Adrenal gland (tissue), 12 donors: Measurements from ENCODE around the gene SDK2. TPM values are rescaled to one million over a fixed set of nuclear protein-coding genes. Genes with fewer than 3 reads are reported as not detected.

Experiments
- DNase-seq, 7 donors: peaks; one replicate each; pipeline ENCODE4 v3.0.0-alpha.2; 2019 to 2020
- H3K27ac ChIP-seq, 5 donors: fragments of 200-600 bp; sonication (generic) in 4 of 5; 1 replicate in 3 of 5; 2 replicates in 2 of 5; pipeline versions ENCODE4 v1.5.1 to v1.8.0; 2016 to 2020; ENCODE audit warnings: mild to moderate bottlenecking in 1 of 5
- H3K27me3 ChIP-seq: fragments of 200-600 bp; 2 replicates; pipeline ENCODE4 v1.8.0; 2021
- H3K36me3 ChIP-seq, 2 donors: fragments of 200-600 bp; replicated peaks in 1 of 2; 1 replicate in 1 of 2; 2 replicates in 1 of 2; pipeline versions ENCODE4 v1.5.1 to v1.8.0; 2018 to 2022
- H3K4me1 ChIP-seq, 2 donors: fragments of 200-600 bp; replicated peaks in 1 of 2; 1 replicate in 1 of 2; 2 replicates in 1 of 2; pipeline versions ENCODE4 v1.5.1 to v1.8.0; 2018 to 2021
- H3K4me3 ChIP-seq, 4 donors: fragments of 200-600 bp; sonication (generic) in 3 of 4; one replicate each; pipeline ENCODE4 v1.5.1; 2016 to 2018
- H3K9me3 ChIP-seq, 3 donors: fragments of 200-600 bp; sonication (generic) in 1 of 3; replicated peaks in 1 of 3; 1 replicate in 2 of 3; 2 replicates in 1 of 3; pipeline versions ENCODE4 v1.5.1 to v1.8.0; 2016 to 2021
- CTCF ChIP-seq, 6 experiments: fragments of 450-650 bp in 4 of 6; fragments of 200-600 bp in 2 of 6; sonication (generic) in 1 of 6; IDR thresholded peaks; 1 replicate in 5 of 6; 2 replicates in 1 of 6; pipeline versions ENCODE4 v1.5.1 to v1.8.0; 2016 to 2021; ENCODE audit warnings: antibody characterized with exemption in 6 of 6, mild to moderate bottlenecking in 2 of 6, moderate library complexity in 1 of 6
- POLR2A ChIP-seq, 2 donors: fragments of 450-650 bp; IDR thresholded peaks; one replicate each; pipeline ENCODE4 v1.6.1; 2017; ENCODE audit warnings: antibody characterized with exemption in 2 of 2, mild to moderate bottlenecking in 2 of 2, moderate library complexity in 1 of 2
- WGBS, 4 donors: extraction: QIAGEN DNeasy Blood & Tissue Kit in 2 of 4; methylation state at CpG; one replicate each; pipeline versions ENCODE4 v1.1.5 to v1.1.7; 2013 to 2017; 5-methylcytosine and 5-hydroxymethylcytosine counted together
- intact Hi-C, 2 donors: fragments of 100-400 bp; cut with DNase I; formaldehyde crosslinking; loops; one replicate each; pipeline versions ENCODE4 v1.14.1 to v1.15.0; 2022 to 2023
- polyA plus RNA-seq, 3 donors: library from polyadenylated mRNA; stranded (reverse); fragments of 200-250 nt in 2 of 3; fragments of 350-450 nt in 1 of 3; fragmentation: Illumina TruSeq in 1 of 3; extraction: RNeasy Lipid Tissue Mini Kit (QIAGEN cat#74804) in 1 of 3; gene quantifications; one replicate each; pipeline ENCODE4 v1.2.3, GENCODE V29; 2013 to 2014
- total RNA-seq, 9 donors: library from RNA; depleted of rRNA in 4 of 9; stranded (reverse); fragments of >200 nt in 4 of 9; fragments of 120-200 nt in 1 of 9; fragmentation: NEBNext Ultra II Directional in 1 of 9; extraction: Animal tissue kit (Norgen Biotek cat#: 25700) in 1 of 9; gene quantifications; one replicate each; pipeline versions ENCODE4 v1.1.0 to v1.2.4, GENCODE V29; 2013 to 2023
- donor health status: healthy with polysubstance abuse.
- donor health status: Bipolar disorder and iron deficiency.
- donor health status: DM: yes; HTN: yes; CAD: no.
- donor health status: DM: no; HTN: no; CAD: no.
- donor health status: DM: no; HTN: no; CAD: no.
- donor health status: DM: yes; HTN: yes; CAD: no.

Gene SDK2
- total and polyA plus RNA-seq, 12 donors: 0.27 to 2.1 (median 0.84) TPM

- Histone ChIP-seq H3K4me3 (no peak overlapping the region), H3K9me3 (no peaks in the 10 kb centered on the region), H3K27ac (no peak overlapping the region), H3K27me3 (no peaks in the 10 kb centered on the region), H3K36me3 (no peaks in the 10 kb centered on the region), H3K4me1 (no peaks in the 10 kb centered on the region)
- TF ChIP-seq CTCF (IDR thresholded peaks at IDR 0.05): no peak
- no peak for TF ChIP-seq POLR2A (IDR thresholded peaks at IDR 0.05)
- no peak for DNase-seq
- intact Hi-C loops: no loop called here
- 78 to 89% (median 80%) methylated on average over 8 of the region's 8 CpGs for WGBS, 4 donors
Observed at GRCh38 chr17:73379826-73380225, 264.4 kb downstream of the SDK2 start.

GRCh38 chr17:73378974-73379470 is 265.2 kb downstream of the SDK2 start:
- 86 to 94% (median 89%) methylated on average over 20 of the region's 20 CpGs for WGBS, 4 donors
- Histone ChIP-seq H3K4me3 (no peak overlapping the region), H3K9me3 (no peaks in the 10 kb centered on the region), H3K36me3 (no peaks in the 10 kb centered on the region), H3K27ac (no peak overlapping the region), H3K4me1 (no peaks in the 10 kb centered on the region), H3K27me3 (no peaks in the 10 kb centered on the region)
- no peak for DNase-seq
- intact Hi-C loops: no loop called here
- TF ChIP-seq POLR2A (IDR thresholded peaks at IDR 0.05) (no peak), CTCF (IDR thresholded peaks at IDR 0.05) (no peak)

- H3K9me3 ChIP-seq: no peaks in the 10 kb centered on the region
- no peaks in the 10 kb centered on the region for H3K4me1 ChIP-seq
- WGBS, 4 donors: 83 to 93% (median 92%) methylated on average over 3 of the region's 3 CpGs
- no peak for DNase-seq
- H3K4me3 ChIP-seq: no peak overlapping the region
- H3K27ac ChIP-seq: no peak overlapping the region
- no peak for TF ChIP-seq POLR2A (IDR thresholded peaks at IDR 0.05)
- no peak for TF ChIP-seq CTCF (IDR thresholded peaks at IDR 0.05)
- no peaks in the 10 kb centered on the region for H3K36me3 ChIP-seq
- no peaks in the 10 kb centered on the region for H3K27me3 ChIP-seq
- intact Hi-C loops: no loop called here
Observed at GRCh38 chr17:73376636-73377035, 267.6 kb downstream of the SDK2 start.

- Histone ChIP-seq H3K9me3 (no peaks in the 10 kb centered on the region), H3K27ac (no peak overlapping the region), H3K4me1 (no peaks in the 10 kb centered on the region), H3K27me3 (no peaks in the 10 kb centered on the region), H3K4me3 (no peak overlapping the region), H3K36me3 (no peaks in the 10 kb centered on the region)
- WGBS, 4 donors: 80 to 96% (median 88%) methylated on average over 11 of the region's 11 CpGs
- no peak for DNase-seq
- TF ChIP-seq POLR2A (IDR thresholded peaks at IDR 0.05) (no peak), CTCF (IDR thresholded peaks at IDR 0.05) (no peak)
- intact Hi-C loops: no loop called here
Observed at GRCh38 chr17:73376152-73376551, 268.1 kb downstream of the SDK2 start.
